Activated naive CD8-positive, alpha-beta T cell treated with anti-CD3 and anti-CD28 coated beads, Interleukin-2, amount 50 U/mL, for 16 hours (primary cell): Measurements from ENCODE around the gene PRDM9.
"Not testable (repeated sequence)": the region's sequence is repeated elsewhere in the genome, so short reads cannot be mapped to it uniquely, and the experiment has no call there.

Source experiments
- DNase-seq: peaks from one replicate; pipeline ENCODE4 v3.0.0-alpha.2; 2020; ENCODE audit warnings: low read depth, low spot score

PRDM9 gene

DNA sequence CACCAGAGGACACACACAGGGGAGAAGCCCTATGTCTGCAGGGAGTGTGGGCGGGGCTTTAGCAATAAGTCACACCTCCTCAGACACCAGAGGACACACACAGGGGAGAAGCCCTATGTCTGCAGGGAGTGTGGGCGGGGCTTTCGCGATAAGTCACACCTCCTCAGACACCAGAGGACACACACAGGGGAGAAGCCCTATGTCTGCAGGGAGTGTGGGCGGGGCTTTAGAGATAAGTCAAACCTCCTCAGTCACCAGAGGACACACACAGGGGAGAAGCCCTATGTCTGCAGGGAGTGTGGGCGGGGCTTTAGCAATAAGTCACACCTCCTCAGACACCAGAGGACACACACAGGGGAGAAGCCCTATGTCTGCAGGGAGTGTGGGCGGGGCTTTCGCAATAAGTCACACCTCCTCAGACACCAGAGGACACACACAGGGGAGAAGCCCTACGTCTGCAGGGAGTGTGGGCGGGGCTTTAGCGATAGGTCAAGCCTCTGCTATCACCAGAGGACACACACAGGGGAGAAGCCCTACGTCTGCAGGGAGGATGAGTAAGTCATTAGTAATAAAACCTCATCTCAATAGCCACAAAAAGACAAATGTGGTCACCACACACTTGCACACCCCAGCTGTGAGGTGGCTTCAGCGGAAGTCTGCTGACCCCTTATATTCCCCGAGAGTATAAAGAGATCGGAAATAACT, 20.0 kb downstream of the PRDM9 start:
- DNase-seq = not testable (repeated sequence)

GRCh38 chr5:23528677-23529076, 21.3 kb downstream of the PRDM9 start:
- DNase-seq = no peak

DNA sequence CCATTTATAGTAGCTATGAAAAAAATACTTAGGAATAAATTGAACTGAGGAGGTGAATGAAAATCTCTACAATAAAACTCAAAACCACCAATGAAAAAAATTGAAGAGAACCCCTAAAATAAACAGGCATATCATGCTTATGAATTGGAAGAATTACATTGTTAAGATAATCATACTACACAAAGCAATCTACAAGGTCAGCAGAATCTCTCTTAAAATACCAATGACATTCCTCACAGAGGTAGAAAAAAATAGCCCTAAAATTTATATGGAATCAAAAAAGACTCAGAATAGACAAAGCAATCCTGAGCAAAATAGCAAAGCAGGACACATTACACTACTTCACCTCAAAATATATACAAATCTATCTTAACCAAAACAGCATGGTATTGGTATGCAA, 23.2 kb downstream of the PRDM9 start:
- DNase-seq = no peak

DNA sequence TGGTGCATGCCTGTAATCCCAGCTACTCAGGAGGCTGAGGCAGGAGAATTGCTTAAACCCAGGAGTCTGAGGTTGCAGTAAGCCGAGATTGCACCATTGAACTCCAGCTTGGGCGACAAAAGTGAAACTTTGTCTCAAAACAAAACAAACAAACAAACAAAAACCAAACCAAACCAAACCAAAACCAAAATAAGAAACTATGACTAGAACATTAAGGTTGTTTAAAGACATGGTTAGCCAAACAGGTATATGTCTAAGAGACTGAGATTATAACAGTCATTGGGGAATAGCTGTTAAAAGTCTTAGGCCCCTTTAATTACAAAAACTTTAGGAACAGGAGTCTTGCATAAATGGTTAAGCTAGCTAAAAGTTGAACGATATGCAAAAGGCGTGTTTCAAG, 63.6 kb downstream of the PRDM9 start:
- DNase-seq = no peak
